ENCODE results near the gene GPC5. TPM values are rescaled to one million over a fixed set of nuclear protein-coding genes. Genes with fewer than 3 reads are reported as not detected.

The GPC5 gene
- total RNA-seq, 1 experiment from 2014 or later = 0.15 TPM

GRCh38 chr13:92379371-92379770 lies 981.0 kb downstream of the GPC5 start:
- Histone ChIP-seq H2AK5ac (ENCODE audit: insufficient read length, low read length) (no peak overlapping the region), H4K8ac (replicated peaks; ENCODE audit: insufficient read length, low read depth, low read length) (no peak overlapping the region), H2BK15ac (ENCODE audit: low read depth, low read length) (no peak overlapping the region), H3K9ac (ENCODE audit: extremely low read depth, insufficient read length, low read length) (no peak overlapping the region), H3K23me2 (ENCODE audit: insufficient read length, low read depth, low read length, poor library complexity, severe bottlenecking) (no peaks in the 10 kb centered on the region), H3K56ac (ENCODE audit: insufficient read length, low read depth, low read length) (no peak overlapping the region), H2BK120ac (ENCODE audit: low read depth, low read length, poor library complexity, severe bottlenecking) (no peak overlapping the region), H2BK12ac (ENCODE audit: insufficient read length, low read depth, low read length) (no peak overlapping the region), H3K27ac (ENCODE audit: insufficient read length, low read depth, low read length) (no peak overlapping the region), H3K4me1 (ENCODE audit: insufficient read depth, low read length) (no peaks in the 10 kb centered on the region), H4K91ac (ENCODE audit: insufficient read length, low read depth, low read length) (no peak overlapping the region), H3K27me3 (ENCODE audit: insufficient read depth, low read length) (no peaks in the 10 kb centered on the region), H3K23ac (ENCODE audit: insufficient read length, low read depth, low read length) (no peak overlapping the region), H3K4me2 (ENCODE audit: insufficient read depth, insufficient read length, low read length) (no peak overlapping the region), H2BK20ac (ENCODE audit: low read depth, low read length, poor library complexity, severe bottlenecking) (no peak overlapping the region), H3K18ac (ENCODE audit: insufficient read length, low read depth, low read length) (no peak overlapping the region), H4K20me1 (ENCODE audit: control insufficient read depth, insufficient read depth, insufficient read length) (no peaks in the 10 kb centered on the region), H3K79me1 (ENCODE audit: insufficient read depth, low read depth, low read length, poor library complexity, severe bottlenecking) (no peaks in the 10 kb centered on the region), H4K5ac (ENCODE audit: insufficient read length, low read depth, low read length) (no peak overlapping the region), H2AFZ (ENCODE audit: low read length) (no peak overlapping the region), H2BK5ac (ENCODE audit: insufficient read length, low read length) (no peak overlapping the region), H3K4ac (ENCODE audit: low read depth, low read length) (no peak overlapping the region), H3K14ac (ENCODE audit: insufficient read depth, low read length) (no peak overlapping the region), H3K79me2 (ENCODE audit: insufficient read depth, low read length) (no peaks in the 10 kb centered on the region), H3T11ph (ENCODE audit: low read length) (no peak overlapping the region), H3K9me3 (ENCODE audit: control insufficient read depth, low read depth, low read length) (no peaks in the 10 kb centered on the region)
- Mint-ChIP-seq H3K36me3 (ENCODE audit: insufficient read depth in 1 of 3, low read depth in 3 of 3) (no peaks in the 10 kb centered on the region), H3K4me3 (no peak overlapping the region), H3K27ac (no peak overlapping the region), H3K27me3 (ENCODE audit: low read depth) (no peaks in the 10 kb centered on the region), H3K4me1 (no peaks in the 10 kb centered on the region), H3K9me3 (no peaks in the 10 kb centered on the region; a peak in 1 of 5 replicates)
- WGBS (ENCODE audit: extremely low coverage, insufficient read length, low lambda C conversion rate) = no CpG with 5 or more reads among the region's 3 CpGs
- DNase-seq = no peak
- no peak for TF ChIP-seq CTCF (conservative IDR thresholded peaks at IDR 0.05)

Data from H9 (cell line).